ENCODE measurements around the gene SUGCT. TPM values are rescaled to one million over a fixed set of nuclear protein-coding genes. Genes with fewer than 3 reads are reported as not detected.

Gene SUGCT
- total and polyA plus RNA-seq, 2 of the 8 experiments (the other 6 are each of a cell fraction or from before 2014, with no cell fraction given), result 2.8 to 5.4 TPM

DNA sequence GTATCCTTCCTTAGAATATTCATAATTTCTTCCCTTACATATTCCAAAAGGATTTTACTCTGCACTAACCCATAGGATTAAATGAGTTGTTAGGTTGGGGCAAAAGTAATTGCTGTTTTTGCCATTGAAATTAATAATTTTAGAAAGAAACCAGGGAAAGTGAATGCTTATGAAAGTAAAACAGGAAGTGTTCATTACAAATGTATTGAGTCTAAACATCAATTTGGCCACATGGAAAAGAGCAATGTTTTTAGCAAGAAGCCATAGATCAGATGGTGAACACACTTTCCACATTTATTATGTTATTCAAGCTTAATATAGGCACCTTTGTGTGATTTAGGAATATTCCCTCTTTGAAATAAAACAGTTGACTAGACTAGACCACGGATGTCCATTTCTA lies 102.9 kb downstream of the SUGCT start (continued):
- TF ChIP-seq, protein P1, sequence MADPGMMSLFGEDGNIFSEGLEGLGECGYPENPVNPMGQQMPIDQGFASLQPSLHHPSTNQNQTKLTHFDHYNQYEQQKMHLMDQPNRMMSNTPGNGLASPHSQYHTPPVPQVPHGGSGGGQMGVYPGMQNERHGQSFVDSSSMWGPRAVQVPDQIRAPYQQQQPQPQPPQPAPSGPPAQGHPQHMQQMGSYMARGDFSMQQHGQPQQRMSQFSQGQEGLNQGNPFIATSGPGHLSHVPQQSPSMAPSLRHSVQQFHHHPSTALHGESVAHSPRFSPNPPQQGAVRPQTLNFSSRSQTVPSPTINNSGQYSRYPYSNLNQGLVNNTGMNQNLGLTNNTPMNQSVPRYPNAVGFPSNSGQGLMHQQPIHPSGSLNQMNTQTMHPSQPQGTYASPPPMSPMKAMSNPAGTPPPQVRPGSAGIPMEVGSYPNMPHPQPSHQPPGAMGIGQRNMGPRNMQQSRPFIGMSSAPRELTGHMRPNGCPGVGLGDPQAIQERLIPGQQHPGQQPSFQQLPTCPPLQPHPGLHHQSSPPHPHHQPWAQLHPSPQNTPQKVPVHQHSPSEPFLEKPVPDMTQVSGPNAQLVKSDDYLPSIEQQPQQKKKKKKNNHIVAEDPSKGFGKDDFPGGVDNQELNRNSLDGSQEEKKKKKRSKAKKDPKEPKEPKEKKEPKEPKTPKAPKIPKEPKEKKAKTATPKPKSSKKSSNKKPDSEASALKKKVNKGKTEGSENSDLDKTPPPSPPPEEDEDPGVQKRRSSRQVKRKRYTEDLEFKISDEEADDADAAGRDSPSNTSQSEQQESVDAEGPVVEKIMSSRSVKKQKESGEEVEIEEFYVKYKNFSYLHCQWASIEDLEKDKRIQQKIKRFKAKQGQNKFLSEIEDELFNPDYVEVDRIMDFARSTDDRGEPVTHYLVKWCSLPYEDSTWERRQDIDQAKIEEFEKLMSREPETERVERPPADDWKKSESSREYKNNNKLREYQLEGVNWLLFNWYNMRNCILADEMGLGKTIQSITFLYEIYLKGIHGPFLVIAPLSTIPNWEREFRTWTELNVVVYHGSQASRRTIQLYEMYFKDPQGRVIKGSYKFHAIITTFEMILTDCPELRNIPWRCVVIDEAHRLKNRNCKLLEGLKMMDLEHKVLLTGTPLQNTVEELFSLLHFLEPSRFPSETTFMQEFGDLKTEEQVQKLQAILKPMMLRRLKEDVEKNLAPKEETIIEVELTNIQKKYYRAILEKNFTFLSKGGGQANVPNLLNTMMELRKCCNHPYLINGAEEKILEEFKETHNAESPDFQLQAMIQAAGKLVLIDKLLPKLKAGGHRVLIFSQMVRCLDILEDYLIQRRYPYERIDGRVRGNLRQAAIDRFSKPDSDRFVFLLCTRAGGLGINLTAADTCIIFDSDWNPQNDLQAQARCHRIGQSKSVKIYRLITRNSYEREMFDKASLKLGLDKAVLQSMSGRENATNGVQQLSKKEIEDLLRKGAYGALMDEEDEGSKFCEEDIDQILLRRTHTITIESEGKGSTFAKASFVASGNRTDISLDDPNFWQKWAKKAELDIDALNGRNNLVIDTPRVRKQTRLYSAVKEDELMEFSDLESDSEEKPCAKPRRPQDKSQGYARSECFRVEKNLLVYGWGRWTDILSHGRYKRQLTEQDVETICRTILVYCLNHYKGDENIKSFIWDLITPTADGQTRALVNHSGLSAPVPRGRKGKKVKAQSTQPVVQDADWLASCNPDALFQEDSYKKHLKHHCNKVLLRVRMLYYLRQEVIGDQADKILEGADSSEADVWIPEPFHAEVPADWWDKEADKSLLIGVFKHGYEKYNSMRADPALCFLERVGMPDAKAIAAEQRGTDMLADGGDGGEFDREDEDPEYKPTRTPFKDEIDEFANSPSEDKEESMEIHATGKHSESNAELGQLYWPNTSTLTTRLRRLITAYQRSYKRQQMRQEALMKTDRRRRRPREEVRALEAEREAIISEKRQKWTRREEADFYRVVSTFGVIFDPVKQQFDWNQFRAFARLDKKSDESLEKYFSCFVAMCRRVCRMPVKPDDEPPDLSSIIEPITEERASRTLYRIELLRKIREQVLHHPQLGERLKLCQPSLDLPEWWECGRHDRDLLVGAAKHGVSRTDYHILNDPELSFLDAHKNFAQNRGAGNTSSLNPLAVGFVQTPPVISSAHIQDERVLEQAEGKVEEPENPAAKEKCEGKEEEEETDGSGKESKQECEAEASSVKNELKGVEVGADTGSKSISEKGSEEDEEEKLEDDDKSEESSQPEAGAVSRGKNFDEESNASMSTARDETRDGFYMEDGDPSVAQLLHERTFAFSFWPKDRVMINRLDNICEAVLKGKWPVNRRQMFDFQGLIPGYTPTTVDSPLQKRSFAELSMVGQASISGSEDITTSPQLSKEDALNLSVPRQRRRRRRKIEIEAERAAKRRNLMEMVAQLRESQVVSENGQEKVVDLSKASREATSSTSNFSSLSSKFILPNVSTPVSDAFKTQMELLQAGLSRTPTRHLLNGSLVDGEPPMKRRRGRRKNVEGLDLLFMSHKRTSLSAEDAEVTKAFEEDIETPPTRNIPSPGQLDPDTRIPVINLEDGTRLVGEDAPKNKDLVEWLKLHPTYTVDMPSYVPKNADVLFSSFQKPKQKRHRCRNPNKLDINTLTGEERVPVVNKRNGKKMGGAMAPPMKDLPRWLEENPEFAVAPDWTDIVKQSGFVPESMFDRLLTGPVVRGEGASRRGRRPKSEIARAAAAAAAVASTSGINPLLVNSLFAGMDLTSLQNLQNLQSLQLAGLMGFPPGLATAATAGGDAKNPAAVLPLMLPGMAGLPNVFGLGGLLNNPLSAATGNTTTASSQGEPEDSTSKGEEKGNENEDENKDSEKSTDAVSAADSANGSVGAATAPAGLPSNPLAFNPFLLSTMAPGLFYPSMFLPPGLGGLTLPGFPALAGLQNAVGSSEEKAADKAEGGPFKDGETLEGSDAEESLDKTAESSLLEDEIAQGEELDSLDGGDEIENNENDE (IDR thresholded peaks at IDR 0.05; ENCODE audit: insufficient replicate concordance, low read length), result no peak
- no peak for TF ChIP-seq ZNF274 (IDR thresholded peaks at IDR 0.05; ENCODE audit: borderline replicate concordance, extremely low read depth, low read length)
- TF ChIP-seq RBBP5 (IDR thresholded peaks at IDR 0.05; ENCODE audit: borderline replicate concordance, low read depth, low read length), result no peak
- TF ChIP-seq, protein P2, sequence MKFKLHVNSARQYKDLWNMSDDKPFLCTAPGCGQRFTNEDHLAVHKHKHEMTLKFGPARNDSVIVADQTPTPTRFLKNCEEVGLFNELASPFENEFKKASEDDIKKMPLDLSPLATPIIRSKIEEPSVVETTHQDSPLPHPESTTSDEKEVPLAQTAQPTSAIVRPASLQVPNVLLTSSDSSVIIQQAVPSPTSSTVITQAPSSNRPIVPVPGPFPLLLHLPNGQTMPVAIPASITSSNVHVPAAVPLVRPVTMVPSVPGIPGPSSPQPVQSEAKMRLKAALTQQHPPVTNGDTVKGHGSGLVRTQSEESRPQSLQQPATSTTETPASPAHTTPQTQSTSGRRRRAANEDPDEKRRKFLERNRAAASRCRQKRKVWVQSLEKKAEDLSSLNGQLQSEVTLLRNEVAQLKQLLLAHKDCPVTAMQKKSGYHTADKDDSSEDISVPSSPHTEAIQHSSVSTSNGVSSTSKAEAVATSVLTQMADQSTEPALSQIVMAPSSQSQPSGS (IDR thresholded peaks at IDR 0.05; ENCODE audit: low read length), result no peak
